Stomach (tissue), 9 donors: ENCODE results near the gene CHAT. TPM values are rescaled to one million over a fixed set of nuclear protein-coding genes. Genes with fewer than 3 reads are reported as not detected.

Experiments
- DNase-seq, 2 donors: peaks; one replicate each; pipeline versions ENCODE4 v3.0.0 to v3.0.0-alpha.2; 2013 to 2019
- H3K27ac ChIP-seq, 5 donors: fragments of 200-600 bp in 4 of 5; sonication (generic) in 4 of 5; one replicate each; pipeline ENCODE4 v1.5.1; 2013 to 2019; ENCODE audit warnings: mild to moderate bottlenecking in 1 of 5, moderate library complexity in 1 of 5
- H3K27me3 ChIP-seq, 3 donors: fragments of 200-600 bp; sonication (generic); one replicate each; pipeline ENCODE4 v1.5.1; 2017 to 2019; ENCODE audit warnings: mixed run types in 1 of 3
- H3K36me3 ChIP-seq, 4 donors: fragments of 200-600 bp; sonication (generic); 1 replicate in 3 of 4; 2 replicates in 1 of 4; pipeline ENCODE4 v1.5.1; 2016 to 2019
- H3K4me1 ChIP-seq, 4 donors: fragments of 200-600 bp; sonication (generic); one replicate each; pipeline ENCODE4 v1.5.1; 2016 to 2019
- H3K4me3 ChIP-seq, 4 donors: fragments of 200-600 bp; sonication (generic) in 3 of 4; one replicate each; pipeline ENCODE4 v1.5.1; 2016 to 2019; ENCODE audit warnings: mild to moderate bottlenecking in 1 of 4
- H3K9me3 ChIP-seq, 4 donors: fragments of 200-600 bp; sonication (generic); one replicate each; pipeline ENCODE4 v1.5.1; 2016 to 2019
- EP300 ChIP-seq: sonication (generic); formaldehyde crosslinking; IDR thresholded peaks from one replicate; pipeline ENCODE4 v1.6.1; 2017; ENCODE audit warnings: antibody characterized with exemption
- POLR2A ChIP-seq, 4 donors: fragments of 450-650 bp; IDR thresholded peaks; one replicate each; pipeline ENCODE4 v1.6.1; 2016; ENCODE audit warnings: antibody characterized with exemption in 4 of 4, control low read depth in 2 of 4, mild to moderate bottlenecking in 1 of 4, moderate library complexity in 1 of 4
- POLR2AphosphoS5 ChIP-seq, 3 donors: sonication (generic); formaldehyde crosslinking; IDR thresholded peaks; one replicate each; pipeline ENCODE4 v1.6.1; 2016; ENCODE audit warnings: antibody characterized with exemption in 3 of 3
- WGBS, 5 donors: extraction: QIAGEN DNeasy Blood & Tissue Kit in 3 of 5; methylation state at CpG; one replicate each; pipeline versions ENCODE4 v1.1.5 to v1.1.7; 2013 to 2018; 5-methylcytosine and 5-hydroxymethylcytosine counted together
- intact Hi-C: fragments of 100-400 bp; cut with DNase I; formaldehyde crosslinking; loops from one replicate; pipeline ENCODE4 v1.15.1; 2023; ENCODE audit warnings: low total_unique reads
- polyA plus RNA-seq, 3 donors: library from polyadenylated mRNA; stranded (reverse); fragments of 200-250 nt; gene quantifications; one replicate each; pipeline ENCODE4 v1.2.3, GENCODE V29; 2013
- total RNA-seq, 5 donors: library from RNA; depleted of rRNA; stranded (reverse); fragments of >200 nt; gene quantifications; one replicate each; pipeline versions ENCODE4 v1.1.0 to v1.2.3, GENCODE V29; 2014 to 2016
- TF ChIP-seq, protein P1 (sequence below), 7 experiments: fragments of 450-650 bp in 4 of 7; fragments of 200-600 bp in 3 of 7; sonication (generic) in 3 of 7; IDR thresholded peaks; one replicate each; pipeline ENCODE4 v1.5.1; 2016 to 2019; ENCODE audit warnings: antibody characterized with exemption in 7 of 7, control low read depth in 2 of 7, mild to moderate bottlenecking in 1 of 7
- donor health status: healthy with polysubstance abuse.
- donor health status: Bipolar disorder and iron deficiency.
- donor health status: healthy.

CHAT gene
- total and polyA plus RNA-seq, 8 donors = 8.7 TPM; not detected in 7

DNA sequence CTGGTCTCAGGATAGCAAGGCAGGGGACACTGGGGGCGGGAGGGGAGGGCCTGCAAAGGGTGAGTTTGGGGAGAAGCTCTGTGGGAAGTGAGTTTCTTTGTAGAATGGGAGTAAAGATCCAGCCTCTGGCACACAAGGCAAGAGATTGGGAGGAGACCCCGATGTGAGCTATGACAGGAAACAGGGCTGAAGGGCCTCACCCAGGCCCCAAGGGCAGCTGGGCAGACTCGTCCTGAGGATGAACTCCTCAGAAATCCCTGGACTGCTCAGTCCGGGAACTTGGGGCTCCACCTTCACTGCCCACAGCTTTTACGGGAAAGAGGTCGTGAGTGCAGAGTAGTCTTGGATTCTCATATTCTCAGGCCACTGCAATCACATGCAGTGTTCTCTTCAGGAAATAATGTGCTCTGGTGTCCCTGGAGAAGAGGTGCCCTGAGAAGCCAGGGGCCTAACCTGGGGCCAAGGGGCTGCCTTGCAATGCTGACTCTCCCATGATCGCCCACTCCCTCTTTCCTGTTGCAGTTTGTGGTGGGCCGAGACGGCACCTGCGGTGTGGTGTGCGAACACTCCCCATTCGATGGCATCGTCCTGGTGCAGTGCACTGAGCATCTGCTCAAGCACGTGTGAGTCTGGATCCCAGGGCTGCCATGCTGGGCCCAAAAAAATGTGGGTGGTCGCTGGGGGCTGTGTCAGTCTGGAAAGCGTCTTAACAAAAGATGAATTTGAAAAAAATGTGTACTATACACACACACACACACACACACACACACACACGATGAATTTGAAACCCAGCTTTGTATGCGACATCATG, 34.4 kb downstream of the CHAT start:
- no peak for TF ChIP-seq POLR2A (IDR thresholded peaks at IDR 0.05)
- TF ChIP-seq EP300 = no peak
- no peak for TF ChIP-seq POLR2AphosphoS5 (IDR thresholded peaks at IDR 0.05)
- TF ChIP-seq, protein P1, sequence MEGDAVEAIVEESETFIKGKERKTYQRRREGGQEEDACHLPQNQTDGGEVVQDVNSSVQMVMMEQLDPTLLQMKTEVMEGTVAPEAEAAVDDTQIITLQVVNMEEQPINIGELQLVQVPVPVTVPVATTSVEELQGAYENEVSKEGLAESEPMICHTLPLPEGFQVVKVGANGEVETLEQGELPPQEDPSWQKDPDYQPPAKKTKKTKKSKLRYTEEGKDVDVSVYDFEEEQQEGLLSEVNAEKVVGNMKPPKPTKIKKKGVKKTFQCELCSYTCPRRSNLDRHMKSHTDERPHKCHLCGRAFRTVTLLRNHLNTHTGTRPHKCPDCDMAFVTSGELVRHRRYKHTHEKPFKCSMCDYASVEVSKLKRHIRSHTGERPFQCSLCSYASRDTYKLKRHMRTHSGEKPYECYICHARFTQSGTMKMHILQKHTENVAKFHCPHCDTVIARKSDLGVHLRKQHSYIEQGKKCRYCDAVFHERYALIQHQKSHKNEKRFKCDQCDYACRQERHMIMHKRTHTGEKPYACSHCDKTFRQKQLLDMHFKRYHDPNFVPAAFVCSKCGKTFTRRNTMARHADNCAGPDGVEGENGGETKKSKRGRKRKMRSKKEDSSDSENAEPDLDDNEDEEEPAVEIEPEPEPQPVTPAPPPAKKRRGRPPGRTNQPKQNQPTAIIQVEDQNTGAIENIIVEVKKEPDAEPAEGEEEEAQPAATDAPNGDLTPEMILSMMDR (IDR thresholded peaks at IDR 0.05) = no peak
- WGBS, 5 donors = 69 to 76% (median 75%) methylated on average over 18 of the region's 18 CpGs
- Histone ChIP-seq H3K27me3 (peaks cover 0 to 58% (median 8%) of the 10 kb centered on the region in 3 donors), H3K9me3 (no peaks in the 10 kb centered on the region), H3K36me3 (no peaks in the 10 kb centered on the region), H3K4me3 (no peak overlapping the region), H3K4me1 (no peaks in the 10 kb centered on the region), H3K27ac (no peak overlapping the region)
- peak in 1 of 2 donors; percentile 16 for DNase-seq
- intact Hi-C loops = no loop called here

DNA sequence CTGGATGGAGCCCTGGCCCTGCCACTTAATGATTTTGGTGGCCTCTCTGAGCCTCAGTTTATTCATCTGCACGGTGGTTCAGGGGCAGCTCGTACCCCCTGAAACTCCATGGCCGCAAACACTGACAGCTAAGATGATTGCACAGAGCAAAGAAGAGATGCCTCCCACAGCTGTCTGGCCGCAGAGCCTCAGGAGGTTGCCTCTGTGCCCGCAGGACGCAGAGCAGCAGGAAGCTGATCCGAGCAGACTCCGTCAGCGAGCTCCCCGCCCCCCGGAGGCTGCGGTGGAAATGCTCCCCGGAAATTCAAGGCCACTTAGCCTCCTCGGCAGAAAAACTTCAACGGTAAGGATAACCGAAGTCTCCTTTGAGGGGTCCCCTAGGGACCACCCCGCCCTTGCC, 35.5 kb downstream of the CHAT start:
- WGBS, 5 donors = 15 to 65% (median 18%) methylated on average over 4 to 17 of the region's 17 CpGs
- intact Hi-C loops = no loop called here
- Histone ChIP-seq H3K4me3 (no peak overlapping the region), H3K4me1 (no peaks in the 10 kb centered on the region), H3K27ac (no peak overlapping the region), H3K9me3 (no peaks in the 10 kb centered on the region), H3K27me3 (peaks cover 0 to 58% (median 0%) of the 10 kb centered on the region in 3 donors), H3K36me3 (no peaks in the 10 kb centered on the region)
- no peak for TF ChIP-seq POLR2AphosphoS5 (IDR thresholded peaks at IDR 0.05)
- TF ChIP-seq, protein P1 (IDR thresholded peaks at IDR 0.05) = no peak
- no peak for TF ChIP-seq EP300
- TF ChIP-seq POLR2A (IDR thresholded peaks at IDR 0.05) = no peak
- DNase-seq = peak; percentile 22 to 40

- Histone ChIP-seq H3K27ac (no peak overlapping the region), H3K9me3 (no peaks in the 10 kb centered on the region), H3K4me3 (no peak overlapping the region), H3K36me3 (no peaks in the 10 kb centered on the region), H3K4me1 (no peaks in the 10 kb centered on the region), H3K27me3 (peaks cover 0 to 57% (median 0%) of the 10 kb centered on the region in 3 donors)
- peak in 1 of 2 donors; percentile 11 for DNase-seq
- intact Hi-C loops = no loop called here
- WGBS, 5 donors = 46 to 58% (median 56%) methylated on average over 8 of the region's 8 CpGs
- TF ChIP-seq POLR2A (IDR thresholded peaks at IDR 0.05) (no peak), POLR2AphosphoS5 (IDR thresholded peaks at IDR 0.05) (no peak), EP300 (no peak)
- TF ChIP-seq, protein P1 (IDR thresholded peaks at IDR 0.05) = no peak
These were observed 36.3 kb downstream of the CHAT start for GRCh38 chr10:49649936-49650723.

DNA sequence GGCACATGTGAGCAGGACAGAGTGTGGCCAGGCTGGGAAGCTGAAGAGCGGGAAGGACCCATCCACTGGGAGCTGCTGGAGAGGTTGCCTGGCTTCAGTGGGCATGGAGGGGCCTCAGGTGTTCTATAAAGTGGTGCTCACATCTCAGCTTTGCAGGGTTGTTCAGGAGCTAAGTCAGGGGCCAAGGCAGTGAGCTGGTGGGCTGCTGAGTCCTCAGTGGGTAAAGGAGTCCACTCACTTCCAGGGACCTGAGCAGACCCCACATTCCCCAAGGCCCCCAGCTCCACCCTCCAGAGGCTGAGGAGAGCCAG, 36.8 kb downstream of the CHAT start:
- H3K27me3 ChIP-seq = peaks cover 0 to 63% (median 0%) of the 10 kb centered on the region in 3 donors
- TF ChIP-seq POLR2A (IDR thresholded peaks at IDR 0.05) (no peak), POLR2AphosphoS5 (IDR thresholded peaks at IDR 0.05) (no peak), EP300 (no peak)
- TF ChIP-seq, protein P1 (IDR thresholded peaks at IDR 0.05) = no peak
- no peaks in the 10 kb centered on the region for H3K4me1 ChIP-seq
- no peaks in the 10 kb centered on the region for H3K36me3 ChIP-seq
- H3K27ac ChIP-seq = no peak overlapping the region
- intact Hi-C loops = no loop called here
- no peak overlapping the region for H3K4me3 ChIP-seq
- no peaks in the 10 kb centered on the region for H3K9me3 ChIP-seq
- WGBS, 5 donors = 82 to 100% (median 88%) methylated on average over 1 of the region's 1 CpG
- no peak for DNase-seq
